Glutamatergic neuron (in vitro differentiated cells): Measurements from ENCODE around the gene VMP1. TPM values are rescaled to one million over a fixed set of nuclear protein-coding genes. Genes with fewer than 3 reads are reported as not detected.
"Not testable (repeated sequence)": the region's sequence is repeated elsewhere in the genome, so short reads cannot be mapped to it uniquely, and the experiment has no call there.

Source experiments
- DNase-seq: peaks from one replicate; pipeline ENCODE4 v3.0.0; 2022
- H3K27ac Mint-ChIP-seq: one replicate; pipeline ENCODE4 v1.8.0; 2020; ENCODE audit warnings: mild to moderate bottlenecking, mixed read lengths, inconsistent platforms; ENCODE audit not compliant: unreplicated experiment
- H3K27me3 Mint-ChIP-seq: one replicate; pipeline ENCODE4 v1.8.0; 2020; ENCODE audit warnings: mild to moderate bottlenecking, moderate library complexity, mixed read lengths, inconsistent platforms; ENCODE audit not compliant: unreplicated experiment
- H3K36me3 Mint-ChIP-seq: one replicate; pipeline ENCODE4 v1.8.0; 2020; ENCODE audit warnings: mild to moderate bottlenecking, mixed read lengths, inconsistent platforms; ENCODE audit not compliant: unreplicated experiment
- H3K4me1 Mint-ChIP-seq: one replicate; pipeline ENCODE4 v1.8.0; 2020; ENCODE audit warnings: mild to moderate bottlenecking, low read depth, mixed read lengths, inconsistent platforms; ENCODE audit not compliant: unreplicated experiment
- H3K4me3 Mint-ChIP-seq: one replicate; pipeline ENCODE4 v1.8.0; 2020; ENCODE audit warnings: mild to moderate bottlenecking, mixed read lengths, inconsistent platforms; ENCODE audit not compliant: unreplicated experiment
- H3K9me3 Mint-ChIP-seq: one replicate; pipeline ENCODE4 v1.8.0; 2020; ENCODE audit warnings: mild to moderate bottlenecking, moderate library complexity, mixed read lengths, inconsistent platforms; ENCODE audit not compliant: unreplicated experiment
- total RNA-seq: library from RNA; stranded (reverse); fragmentation: NEBNext Ultra II Directional; extraction: Animal tissue kit (Norgen Biotek cat#: 25700); gene quantifications from one replicate; pipeline ENCODE4 v1.2.1, GENCODE V29; 2021; ENCODE audit not compliant: unreplicated experiment
- TF ChIP-seq, protein P1 (sequence below): fragments of 200-600 bp; sonication (generic); IDR thresholded peaks from one replicate; pipeline ENCODE4 v1.5.0; 2021; ENCODE audit not compliant: partially characterized antibody, unreplicated experiment

VMP1 gene
- total RNA-seq, 1 donor from 2014 or later, result 64.1 TPM

DNA sequence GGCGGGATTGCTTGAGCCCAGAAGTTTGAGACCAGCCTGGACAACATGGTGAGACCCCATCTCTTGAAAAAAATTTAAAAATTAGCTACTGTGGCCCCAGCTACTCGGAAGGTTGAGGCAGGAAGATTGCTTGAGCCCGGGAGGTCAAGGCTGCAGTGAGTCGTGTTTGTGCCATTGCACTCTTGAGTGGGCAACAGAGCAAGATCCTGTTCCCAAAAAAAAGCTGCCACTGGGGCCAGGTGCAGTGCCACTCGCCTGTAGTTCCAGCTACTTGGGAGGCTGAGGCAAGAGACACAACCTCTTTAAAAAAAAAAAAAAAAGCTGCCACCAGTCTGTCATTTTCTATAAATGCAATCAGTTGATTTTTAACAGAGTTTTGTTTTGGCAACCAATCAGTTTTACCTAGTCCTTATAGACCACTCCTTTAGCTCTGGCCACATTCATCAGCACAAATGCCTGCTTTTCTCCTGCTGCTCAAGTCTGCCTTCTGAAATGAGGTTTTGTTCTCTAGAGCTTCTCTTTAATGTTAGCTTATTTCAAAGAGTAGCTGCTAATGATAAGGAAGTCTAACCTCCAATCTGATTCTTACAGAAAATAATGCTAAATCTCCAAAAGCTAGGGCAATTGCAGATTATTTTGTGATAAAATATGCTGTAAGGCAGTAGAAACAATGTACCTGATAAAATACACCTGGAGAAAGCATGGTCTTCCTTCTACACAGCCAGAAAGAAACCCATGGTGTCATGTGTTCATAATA is 120.4 kb downstream of the VMP1 start:
- no peaks in the 10 kb centered on the region for H3K27me3 Mint-ChIP-seq
- TF ChIP-seq, protein P1, sequence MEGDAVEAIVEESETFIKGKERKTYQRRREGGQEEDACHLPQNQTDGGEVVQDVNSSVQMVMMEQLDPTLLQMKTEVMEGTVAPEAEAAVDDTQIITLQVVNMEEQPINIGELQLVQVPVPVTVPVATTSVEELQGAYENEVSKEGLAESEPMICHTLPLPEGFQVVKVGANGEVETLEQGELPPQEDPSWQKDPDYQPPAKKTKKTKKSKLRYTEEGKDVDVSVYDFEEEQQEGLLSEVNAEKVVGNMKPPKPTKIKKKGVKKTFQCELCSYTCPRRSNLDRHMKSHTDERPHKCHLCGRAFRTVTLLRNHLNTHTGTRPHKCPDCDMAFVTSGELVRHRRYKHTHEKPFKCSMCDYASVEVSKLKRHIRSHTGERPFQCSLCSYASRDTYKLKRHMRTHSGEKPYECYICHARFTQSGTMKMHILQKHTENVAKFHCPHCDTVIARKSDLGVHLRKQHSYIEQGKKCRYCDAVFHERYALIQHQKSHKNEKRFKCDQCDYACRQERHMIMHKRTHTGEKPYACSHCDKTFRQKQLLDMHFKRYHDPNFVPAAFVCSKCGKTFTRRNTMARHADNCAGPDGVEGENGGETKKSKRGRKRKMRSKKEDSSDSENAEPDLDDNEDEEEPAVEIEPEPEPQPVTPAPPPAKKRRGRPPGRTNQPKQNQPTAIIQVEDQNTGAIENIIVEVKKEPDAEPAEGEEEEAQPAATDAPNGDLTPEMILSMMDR, result no peak
- no peaks in the 10 kb centered on the region for H3K9me3 Mint-ChIP-seq
- H3K27ac Mint-ChIP-seq, result no peak overlapping the region
- no peaks in the 10 kb centered on the region for H3K36me3 Mint-ChIP-seq
- no peak for DNase-seq
- H3K4me3 Mint-ChIP-seq, result no peak overlapping the region
- H3K4me1 Mint-ChIP-seq, result peaks cover 7% of the 10 kb centered on the region

DNA sequence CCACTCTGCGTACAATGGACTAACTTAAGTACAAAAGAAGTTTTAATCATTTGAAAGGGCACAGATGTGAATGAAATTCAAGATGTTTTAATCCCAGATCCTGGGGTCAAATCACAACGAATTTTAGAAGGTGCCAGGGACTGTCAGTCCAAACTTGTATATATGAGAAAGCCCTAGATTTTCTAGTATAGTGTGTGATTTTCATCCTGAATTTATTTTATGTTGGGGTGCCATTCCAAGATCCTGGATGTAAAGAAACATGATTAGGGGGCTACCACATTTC is 121.0 kb downstream of the VMP1 start:
- H3K27me3 Mint-ChIP-seq, result no peaks in the 10 kb centered on the region
- H3K36me3 Mint-ChIP-seq, result no peaks in the 10 kb centered on the region

DNA sequence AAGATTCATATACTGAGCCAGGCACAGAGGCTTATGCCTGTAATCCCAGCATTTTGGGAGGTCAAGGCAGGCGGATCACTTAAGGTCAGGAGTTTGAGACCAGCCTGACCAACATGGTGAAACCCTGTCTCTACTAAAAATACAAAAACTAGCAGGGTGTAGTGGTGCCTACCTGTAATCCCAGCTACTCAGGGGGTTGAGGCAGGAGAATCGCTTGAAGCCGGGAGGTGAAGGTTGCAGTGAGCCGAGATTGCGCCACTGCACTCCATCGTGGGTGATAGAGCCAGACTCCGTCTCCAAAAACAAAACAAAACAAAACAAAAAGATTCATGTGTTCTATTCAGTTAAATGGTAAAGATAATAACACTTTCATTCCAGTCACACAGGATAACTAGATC is 121.4 kb downstream of the VMP1 start:
- not testable (repeated sequence) for H3K27me3 Mint-ChIP-seq, H3K4me1 Mint-ChIP-seq, H3K27ac Mint-ChIP-seq

More for the DNA sequence above, 121.0 kb downstream of the VMP1 start:
- Mint-ChIP-seq H3K4me1 (peaks cover 7% of the 10 kb centered on the region), H3K27ac (no peak overlapping the region), H3K4me3 (no peak overlapping the region), H3K9me3 (no peaks in the 10 kb centered on the region)
- TF ChIP-seq, protein P1, result no peak
- no peak for DNase-seq

DNA sequence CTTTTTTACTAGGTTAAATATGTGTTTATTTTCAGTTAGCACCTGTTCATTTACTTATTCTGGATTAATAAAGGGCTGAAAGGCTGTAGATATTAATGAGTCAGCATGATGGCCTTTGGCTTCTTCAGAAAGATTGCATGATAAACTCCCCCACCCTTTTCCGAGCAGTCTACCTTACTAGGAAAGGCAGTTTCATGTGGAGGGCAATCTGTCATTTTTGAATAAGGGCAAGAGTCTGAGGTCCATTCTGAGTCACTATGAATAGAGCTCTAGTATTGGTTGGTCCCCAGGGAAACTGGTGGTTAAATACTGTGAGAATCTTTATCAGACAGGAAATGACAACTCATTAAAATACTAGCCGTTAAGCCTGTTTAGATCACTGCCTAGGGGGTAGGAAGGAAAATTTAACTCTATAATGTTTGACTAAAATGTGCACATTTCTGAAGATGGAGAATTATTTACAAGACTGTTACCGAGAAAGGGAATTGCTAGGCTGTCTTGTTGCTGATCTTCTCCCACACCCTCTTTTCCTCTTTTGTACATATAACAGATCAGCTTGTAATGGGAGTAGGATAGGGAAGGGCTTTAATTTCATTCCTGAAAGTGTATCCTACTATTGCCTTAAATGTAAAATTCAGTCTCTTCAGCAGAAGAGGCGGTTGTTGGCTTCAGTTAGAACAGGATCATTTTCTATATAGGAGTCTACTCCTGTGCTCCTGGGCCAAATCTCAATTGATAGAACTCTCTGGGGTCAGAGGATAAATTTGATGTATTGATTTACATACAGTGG is 122.0 kb downstream of the VMP1 start:
- Mint-ChIP-seq H3K9me3 (no peaks in the 10 kb centered on the region), H3K4me1 (peaks cover 7% of the 10 kb centered on the region), H3K4me3 (no peak overlapping the region), H3K27me3 (no peaks in the 10 kb centered on the region), H3K36me3 (no peaks in the 10 kb centered on the region), H3K27ac (no peak overlapping the region)
- TF ChIP-seq, protein P1, result no peak
- DNase-seq, result no peak

More for the DNA sequence above, 121.4 kb downstream of the VMP1 start:
- not testable (repeated sequence) for H3K36me3 Mint-ChIP-seq, H3K9me3 Mint-ChIP-seq, H3K4me3 Mint-ChIP-seq, DNase-seq

DNA sequence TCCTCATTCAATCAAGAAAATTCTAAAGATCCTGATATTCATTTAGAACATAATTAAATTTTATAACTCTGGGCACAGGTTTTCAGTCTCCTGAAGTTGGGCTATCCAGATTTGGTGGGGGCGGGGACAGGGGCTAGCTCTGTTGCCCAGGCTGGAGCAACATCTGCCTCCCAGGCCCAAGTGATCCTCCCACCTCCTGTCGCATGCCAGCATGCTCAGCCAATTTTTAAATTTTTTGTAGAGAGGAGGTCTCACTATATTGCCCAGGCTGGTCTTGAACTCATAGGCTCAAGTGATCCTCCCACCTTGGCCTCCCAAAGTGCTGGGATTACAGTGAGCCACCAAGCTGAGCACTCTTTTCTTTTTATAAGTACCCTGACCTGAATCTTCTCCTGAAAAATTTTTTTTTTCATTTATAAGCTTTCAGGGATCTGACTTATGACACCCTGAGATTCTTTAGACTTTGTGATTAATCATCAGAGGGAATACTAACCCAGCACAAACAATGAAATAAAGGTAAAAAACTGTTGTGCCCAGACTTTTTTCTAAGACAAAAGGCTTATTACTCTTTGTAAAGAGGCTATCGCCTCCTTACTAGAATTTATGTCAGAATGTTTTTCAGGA is 122.7 kb downstream of the VMP1 start:
- TF ChIP-seq, protein P1, result no peak
- DNase-seq, result no peak
- no peaks in the 10 kb centered on the region for H3K36me3 Mint-ChIP-seq
- H3K27me3 Mint-ChIP-seq, result no peaks in the 10 kb centered on the region
- H3K4me1 Mint-ChIP-seq, result peaks cover 7% of the 10 kb centered on the region
- no peak overlapping the region for H3K27ac Mint-ChIP-seq
- no peak overlapping the region for H3K4me3 Mint-ChIP-seq
- H3K9me3 Mint-ChIP-seq, result no peaks in the 10 kb centered on the region
